ENCODE results near the gene NUAK2. TPM values are rescaled to one million over a fixed set of nuclear protein-coding genes. Genes with fewer than 3 reads are reported as not detected.
"Not testable (repeated sequence)": the region's sequence is repeated elsewhere in the genome, so short reads cannot be mapped to it uniquely, and the experiment has no call there.

NUAK2 gene
- total and polyA plus RNA-seq, 2 of the 8 experiments (the other 6 are each of a cell fraction or from before 2014, with no cell fraction given): 9.4 to 12.9 TPM

GRCh38 chr1:205298191-205298994, 23.2 kb downstream of the NUAK2 start (continued):
- TF ChIP-seq YY1 (IDR thresholded peaks at IDR 0.05; ENCODE audit: low read depth, low read length) (no peak), SP1 (IDR thresholded peaks at IDR 0.05; ENCODE audit: low read depth, low read length) (peak; percentile 65), POLR2A (IDR thresholded peaks at IDR 0.05; ENCODE audit: control extremely low read depth in 1 of 2, low read depth in 2 of 2, low read length in 2 of 2) (peak in 1 of 2 experiments; percentile 16; a peak in 1 of 3 replicates), HDAC2 (IDR thresholded peaks at IDR 0.05; ENCODE audit: borderline replicate concordance in 1 of 2, low read depth in 2 of 2, low read length in 2 of 2) (no peak), CBX5 (IDR thresholded peaks at IDR 0.05; ENCODE audit: low read depth, low read length) (no peak), TEAD4 (IDR thresholded peaks at IDR 0.05; ENCODE audit: low read depth, low read length) (peak; percentile 88), EP300 (IDR thresholded peaks at IDR 0.05; ENCODE audit: borderline replicate concordance in 1 of 2, low read depth in 2 of 2, low read length in 2 of 2) (no peak; a peak in 1 of 3 replicates), NANOG (IDR thresholded peaks at IDR 0.05; ENCODE audit: insufficient read depth, low read depth, low read length, poor library complexity, severe bottlenecking) (no peak)

GRCh38 chr1:205297546-205298177, 23.9 kb downstream of the NUAK2 start:
- H3K27ac ChIP-seq (ENCODE audit: low read depth, low read length): peak overlapping the region; percentile 53; the same call in 1 of the 2 replicates
- not testable (repeated sequence) for H3K9ac ChIP-seq (replicated peaks in 1 of 4; ENCODE audit: extremely low read depth in 1 of 4, low read depth in 3 of 4, low read length in 3 of 4); DNase-seq (ENCODE audit: low read depth in 1 of 2, low spot score in 2 of 2); H3K79me2 ChIP-seq (ENCODE audit: control insufficient read depth in 1 of 2, insufficient read depth in 2 of 2, low read length in 2 of 2); H3K27me3 ChIP-seq (replicated peaks in 1 of 4; ENCODE audit: control insufficient read depth in 3 of 4, extremely low read depth in 1 of 4, insufficient read depth in 3 of 4, low read length in 3 of 4); H3K4me2 ChIP-seq (ENCODE audit: insufficient read depth in 1 of 2, low read depth in 2 of 2, low read length in 2 of 2); H3K9me3 ChIP-seq (ENCODE audit: insufficient read depth in 2 of 2, low read depth in 1 of 2, low read length in 1 of 2); H3K23me2 ChIP-seq (ENCODE audit: low read depth, low read length); H3K36me3 ChIP-seq (ENCODE audit: control insufficient read depth in 2 of 4, insufficient read depth in 4 of 4, low read length in 3 of 4); H3K56ac ChIP-seq (replicated peaks; ENCODE audit: insufficient read length, low read depth, low read length); H4K20me1 ChIP-seq (replicated peaks in 1 of 2; ENCODE audit: control insufficient read depth in 1 of 2, insufficient read depth in 2 of 2, low read length in 2 of 2); H3K79me1 ChIP-seq (ENCODE audit: low read depth, low read length); H2BK15ac ChIP-seq (ENCODE audit: low read length); H4K5ac ChIP-seq (ENCODE audit: insufficient read length, low read depth, low read length); FAIRE-seq; H3K23ac ChIP-seq (ENCODE audit: insufficient read length); H3K4me3 ChIP-seq (ENCODE audit: extremely low read depth in 1 of 4, insufficient read depth in 2 of 4, low read depth in 3 of 4, low read length in 4 of 4); H2AFZ ChIP-seq (ENCODE audit: low read length); H3K14ac ChIP-seq (ENCODE audit: insufficient read length)
- peak overlapping the region; percentile 96 for H2BK5ac ChIP-seq (ENCODE audit: low read depth, low read length)
- H3K4me1 ChIP-seq (replicated peaks in 1 of 4; ENCODE audit: control insufficient read depth in 3 of 4, insufficient read depth in 4 of 4, low read length in 3 of 4): peaks cover 41 to 55% (median 42%) of the 10 kb centered on the region in 4 experiments
- peak overlapping the region; percentile 91 for H4K91ac ChIP-seq (replicated peaks; ENCODE audit: insufficient read length, low read length)
- H2AK5ac ChIP-seq (ENCODE audit: low read depth, low read length): peak overlapping the region; percentile 99
- peak overlapping the region; percentile 4; the same call in 1 of the 2 replicates for H4K8ac ChIP-seq (ENCODE audit: extremely low read depth, insufficient read depth, low read length)
- H3K18ac ChIP-seq (ENCODE audit: extremely low read depth, low read length): peak overlapping the region; percentile 60; the same call in 1 of the 2 replicates
- H3K4ac ChIP-seq (replicated peaks; ENCODE audit: insufficient read length, low read depth, low read length): peak overlapping the region; percentile 88
- H2BK12ac ChIP-seq (ENCODE audit: low read depth, low read length): peak overlapping the region; percentile 98
- H2BK20ac ChIP-seq (ENCODE audit: low read length): peak overlapping the region; percentile 92
- peak overlapping the region; percentile 95 for H2BK120ac ChIP-seq (replicated peaks; ENCODE audit: low read depth, low read length)
- CTCF ChIA-PET (ENCODE audit: partially characterized antibody): interaction anchor here (0.9 to 67.1 kb wide), 6 partner anchors 22 to 56 kb away, joined by 3 to 2424 read pairs (median 3); partner anchors contain the start of gene NUAK2
- WGBS, 2 experiments (ENCODE audit: extremely low coverage in 1 of 2, insufficient coverage in 1 of 2, insufficient read length in 1 of 2, insufficient replicate concordance in 2 of 2, low coverage in 1 of 2, low lambda C conversion rate in 2 of 2, missing lambda C conversion rate in 1 of 2): 95% methylated on average over 5 of the region's 5 CpGs; no CpG with 5 or more reads in 1 of the 2 experiments
- POLR2A ChIA-PET (ENCODE audit: partially characterized antibody): interaction anchor here (1.0 to 8.8 kb wide), 13 partner anchors 10 to 151 kb away, joined by 3 to 124 read pairs (median 8); partner anchors contain the start of gene NUAK2
